Head of caudate nucleus (tissue), 42 donors: ENCODE measurements around the gene PLEKHG1.

Source experiments
- DNase-seq, 42 donors: peaks; one replicate each; pipeline versions ENCODE4 v3.0.0 to v3.0.0-alpha.2; 2020 to 2021; ENCODE audit warnings: mixed read lengths in 7 of 42
- intact Hi-C: fragments of 100-400 bp; cut with DNase I; formaldehyde crosslinking; loops from one replicate; pipeline ENCODE4 v1.15.0; 2022

The PLEKHG1 gene

DNA sequence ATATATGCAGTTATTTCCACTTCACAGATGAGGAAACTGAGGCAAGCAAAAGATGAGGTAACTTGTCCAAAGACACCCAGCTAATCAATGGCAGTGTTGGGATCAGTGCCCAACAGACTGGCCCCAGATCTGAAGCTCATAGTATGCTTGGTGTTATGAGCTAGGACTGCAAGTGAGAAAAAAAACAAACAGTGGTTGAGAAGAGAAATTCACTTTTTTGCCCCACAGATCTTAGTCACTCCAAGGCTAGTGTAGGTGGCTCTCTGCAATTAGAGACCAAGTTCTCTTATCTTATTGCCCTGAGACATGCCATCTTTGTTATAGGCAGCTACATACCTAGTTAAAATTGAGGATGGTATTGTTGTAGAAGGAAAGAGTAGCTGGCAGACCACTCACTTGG lies 16.3 kb downstream of the PLEKHG1 start:
- intact Hi-C loops, result no loop called here
- no peak for DNase-seq

DNA sequence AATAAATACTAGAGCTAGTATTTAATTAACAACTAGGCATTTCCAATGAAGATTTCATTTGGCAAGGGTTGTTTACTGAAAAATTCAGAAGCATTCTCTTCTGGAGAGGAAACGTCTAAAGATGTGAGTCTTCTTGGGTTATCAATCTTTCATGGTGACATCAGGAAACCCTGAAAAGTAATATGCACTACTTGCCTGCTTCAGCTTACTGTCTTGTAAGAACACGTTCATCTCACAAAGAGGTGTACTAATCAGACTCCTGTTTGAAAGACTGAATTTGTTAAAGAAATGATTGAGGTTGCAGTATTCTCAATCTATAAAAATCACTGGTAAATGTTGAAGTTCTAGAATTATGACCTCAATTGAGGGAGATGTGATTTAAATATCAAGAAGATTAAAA lies 16.9 kb downstream of the PLEKHG1 start:
- no peak for DNase-seq
- intact Hi-C loops, result no loop called here

DNA sequence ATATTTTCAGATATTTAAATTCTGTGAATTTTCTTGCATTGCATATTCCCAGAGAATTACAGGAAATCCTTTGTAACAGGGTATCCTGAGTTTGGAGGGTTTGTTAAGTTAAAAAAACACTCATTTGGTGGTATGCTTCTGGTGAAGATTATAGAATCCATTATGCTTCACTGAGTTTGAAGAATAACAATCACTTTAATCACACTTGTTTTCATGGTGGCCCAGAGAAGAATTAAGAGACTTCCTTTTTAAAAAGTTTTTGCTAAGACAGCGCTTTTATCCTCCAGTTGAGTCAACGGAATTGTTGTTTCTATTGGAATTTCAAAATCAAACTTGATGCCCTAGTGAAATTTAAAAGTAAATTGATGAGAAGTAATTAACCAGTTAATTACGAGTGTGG lies 17.4 kb downstream of the PLEKHG1 start:
- no peak for DNase-seq
- intact Hi-C loops, result no loop called here

DNA sequence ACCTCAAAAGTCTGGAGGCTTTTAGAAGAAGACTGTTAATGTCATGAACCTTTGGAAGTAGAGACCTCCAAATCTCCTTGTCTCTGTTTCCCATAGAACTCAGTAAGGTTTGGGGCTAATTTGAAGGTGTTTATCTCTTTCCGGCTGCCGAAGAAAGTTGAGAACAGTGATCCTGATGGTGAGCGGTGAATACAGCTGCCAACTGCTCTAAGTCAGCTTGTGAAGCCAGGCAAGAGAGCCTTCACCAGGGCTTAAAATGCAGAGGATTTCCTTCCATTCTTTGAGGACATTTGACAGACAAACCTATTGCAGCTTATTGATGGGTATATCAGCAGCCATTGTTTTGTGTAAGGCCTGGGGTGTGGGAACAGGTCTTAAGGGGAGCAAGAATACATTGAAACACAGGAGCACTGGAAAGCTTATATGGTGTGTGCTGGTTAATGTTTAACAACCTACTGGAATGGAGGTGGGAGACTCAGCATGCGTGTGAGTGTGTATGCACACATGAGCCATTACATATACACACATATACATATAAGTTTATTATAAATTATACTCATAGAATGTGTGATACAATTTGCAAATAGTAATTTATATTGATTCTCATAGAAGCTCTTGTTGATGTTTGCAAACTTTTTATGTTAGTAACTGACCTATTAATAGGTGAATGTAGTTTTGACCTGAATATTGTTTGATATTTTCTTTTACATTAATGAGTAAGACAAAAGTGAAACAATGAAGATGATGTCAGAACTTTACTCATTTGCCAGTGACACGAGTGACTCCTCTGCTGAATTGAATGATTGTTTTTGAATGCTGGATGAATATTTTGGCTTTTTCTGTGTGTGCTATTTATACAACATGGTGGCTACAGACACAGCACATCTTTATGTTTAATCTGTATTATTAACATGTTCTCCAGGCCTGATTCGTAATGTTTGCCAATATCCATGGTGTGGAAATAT lies 18.1 kb downstream of the PLEKHG1 start:
- no peak for DNase-seq
- intact Hi-C loops, result no loop called here

DNA sequence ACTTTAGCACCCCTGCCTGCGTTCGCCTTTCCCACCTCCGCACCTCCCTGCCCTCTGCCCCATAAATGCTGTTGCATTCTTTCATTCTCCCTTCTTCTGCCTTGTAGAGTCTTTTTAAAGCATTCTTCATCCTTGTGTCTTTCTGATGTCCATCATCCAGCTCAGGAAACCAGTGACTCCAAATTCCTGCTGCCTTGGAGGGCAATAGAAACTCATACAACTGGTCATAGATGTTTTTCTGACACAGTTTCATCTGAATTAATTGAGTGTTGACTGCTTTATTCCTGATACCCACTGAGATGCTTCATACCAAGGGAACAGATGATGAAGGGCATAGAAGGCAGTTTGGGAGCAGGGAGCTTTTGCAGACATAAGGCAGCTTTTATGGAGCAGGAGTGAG lies 19.6 kb downstream of the PLEKHG1 start:
- intact Hi-C loops, result no loop called here
- no peak for DNase-seq

DNA sequence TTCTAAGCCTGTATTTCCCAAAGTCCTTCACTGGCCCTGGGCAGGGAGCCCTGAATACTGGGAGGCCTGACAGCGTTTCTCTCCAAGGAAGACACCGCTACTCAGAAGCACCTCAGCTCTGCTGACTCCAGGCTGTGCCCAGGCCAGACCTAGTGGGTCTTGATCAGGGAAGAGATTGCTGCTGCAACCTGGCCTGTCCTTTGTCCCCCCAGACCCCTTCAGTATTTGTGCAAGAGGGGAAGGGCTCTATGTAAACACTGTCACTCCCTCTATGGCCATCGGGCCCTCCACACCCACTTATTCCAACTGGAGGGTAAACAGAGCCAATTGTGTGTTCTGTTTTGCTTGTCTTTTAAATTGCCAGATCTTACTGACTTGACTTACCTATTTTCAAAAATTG lies 20.6 kb downstream of the PLEKHG1 start:
- DNase-seq, result no peak
- intact Hi-C loops, result no loop called here

DNA sequence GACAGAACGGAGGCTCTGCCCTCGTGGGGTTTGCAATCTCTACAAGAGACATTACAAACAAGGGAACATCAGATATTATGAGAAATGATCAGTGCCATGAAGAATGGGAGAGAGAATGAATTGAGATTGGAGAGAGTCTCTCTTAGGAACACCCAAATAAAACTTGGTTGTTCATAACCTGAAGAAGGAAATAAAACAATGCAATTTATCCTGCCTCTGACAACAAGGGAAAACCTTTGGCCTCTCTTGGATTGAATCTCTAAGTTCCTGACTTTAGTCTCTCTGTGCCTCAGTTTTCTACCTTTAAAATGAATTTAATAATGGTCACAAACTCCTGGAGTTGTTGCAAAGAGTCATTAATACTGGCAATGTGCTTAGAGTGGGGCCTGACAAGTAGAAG lies 21.1 kb downstream of the PLEKHG1 start:
- intact Hi-C loops, result no loop called here
- no peak for DNase-seq

DNA sequence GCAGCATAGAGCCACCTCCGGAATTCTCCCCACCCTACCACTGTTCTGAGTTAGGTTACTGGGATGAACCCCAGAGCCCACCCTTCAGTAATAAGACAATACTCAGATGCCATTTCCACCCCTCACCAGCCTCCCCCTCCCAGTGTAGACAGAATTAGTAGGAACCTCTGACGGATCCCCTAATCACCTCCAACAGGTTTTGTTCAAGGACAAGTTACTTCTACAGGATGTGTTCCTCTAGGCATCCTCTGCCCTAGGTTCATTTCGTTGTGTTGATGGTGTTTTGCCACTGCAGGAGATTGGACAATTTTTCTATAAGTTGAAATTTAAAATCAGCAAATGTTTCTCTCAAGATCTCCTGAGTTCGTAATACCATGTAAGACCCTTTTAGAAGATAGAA lies 22.8 kb downstream of the PLEKHG1 start:
- intact Hi-C loops, result no loop called here
- no peak for DNase-seq

DNA sequence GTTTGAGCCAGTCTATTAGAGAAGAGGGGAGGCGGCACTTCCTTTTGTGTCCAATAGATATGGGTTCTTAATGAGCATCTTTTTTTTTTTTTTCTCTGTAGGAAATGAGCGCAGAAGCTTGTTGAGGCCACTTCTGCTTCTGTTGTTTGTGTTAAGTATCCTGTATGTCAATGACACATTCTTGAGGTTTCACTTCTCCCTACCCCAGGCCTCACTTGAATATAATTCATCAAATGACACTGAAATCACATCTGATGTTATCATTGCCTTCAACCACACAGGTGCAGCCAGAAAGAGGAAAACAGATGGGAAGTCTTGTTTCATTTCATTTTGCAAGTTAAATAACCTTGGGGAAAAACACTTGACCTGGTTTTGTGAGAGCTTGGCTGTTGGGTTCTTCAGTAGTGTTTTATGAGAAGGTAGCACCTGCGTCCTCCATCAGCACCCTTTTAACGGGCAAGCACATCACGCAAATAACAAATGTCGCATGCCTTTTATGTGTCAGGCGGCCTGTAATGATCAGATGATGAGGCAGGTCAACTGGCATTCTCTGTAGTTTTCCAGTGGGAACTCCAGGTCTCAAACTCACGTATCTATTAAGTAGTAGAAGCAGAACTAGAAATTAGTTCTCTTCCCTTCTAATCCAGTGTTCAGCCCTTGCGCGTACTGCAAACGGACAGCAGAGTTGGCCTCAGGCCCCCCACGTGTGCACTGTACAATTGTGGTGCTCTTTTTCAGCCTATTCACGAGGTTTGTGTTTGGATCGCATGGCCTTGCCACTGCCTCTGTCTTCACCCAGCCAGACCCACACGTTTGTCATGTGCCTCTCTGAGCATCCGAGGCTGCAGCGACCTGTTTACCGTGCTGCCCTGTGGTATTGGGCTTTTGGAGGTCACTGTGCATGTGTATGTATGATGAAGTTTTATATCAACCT lies 23.5 kb downstream of the PLEKHG1 start:
- peak in 1 of 42 donors; percentile 42 for DNase-seq
- intact Hi-C loops, result no loop called here

DNA sequence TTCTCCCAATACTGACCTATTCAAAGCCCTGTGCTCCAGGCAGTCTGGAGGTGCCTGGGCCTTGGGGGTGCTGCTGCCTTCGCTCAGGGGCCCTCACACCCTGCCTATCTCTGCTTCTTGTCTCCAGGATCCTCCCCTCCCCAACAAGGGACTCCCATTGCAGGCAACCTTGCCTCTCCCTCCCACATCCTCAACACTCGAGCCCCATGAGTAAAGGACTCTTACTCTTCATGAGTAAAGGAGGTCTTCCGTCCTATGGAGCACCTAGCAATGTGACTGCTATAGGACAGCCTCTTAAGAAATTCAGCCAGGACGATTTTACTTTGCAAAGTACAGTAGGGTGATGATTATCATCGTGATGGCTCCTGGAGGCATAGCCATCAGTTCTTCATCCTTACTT lies 24.5 kb downstream of the PLEKHG1 start:
- DNase-seq, result no peak
- intact Hi-C loops, result no loop called here

DNA sequence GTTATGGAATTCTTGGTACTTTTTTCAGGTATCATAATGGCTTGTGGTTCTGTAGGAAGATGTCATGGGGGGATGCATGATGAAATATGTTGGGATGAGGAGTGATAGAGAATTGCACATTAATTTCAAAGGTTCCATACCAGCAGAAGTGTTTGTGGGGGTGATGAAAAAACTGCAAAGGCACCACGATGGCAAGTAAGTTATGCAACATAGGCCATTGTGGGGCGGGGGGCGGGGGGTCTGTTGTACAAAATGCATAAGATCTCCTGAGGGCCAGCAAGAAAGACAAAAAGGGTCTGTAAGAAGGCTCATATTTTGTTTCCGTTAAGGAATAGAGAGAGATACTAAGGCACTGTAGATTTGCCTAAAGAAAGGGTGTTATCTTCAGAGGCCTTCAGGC lies 26.2 kb downstream of the PLEKHG1 start:
- DNase-seq, result no peak
- intact Hi-C loops, result no loop called here

DNA sequence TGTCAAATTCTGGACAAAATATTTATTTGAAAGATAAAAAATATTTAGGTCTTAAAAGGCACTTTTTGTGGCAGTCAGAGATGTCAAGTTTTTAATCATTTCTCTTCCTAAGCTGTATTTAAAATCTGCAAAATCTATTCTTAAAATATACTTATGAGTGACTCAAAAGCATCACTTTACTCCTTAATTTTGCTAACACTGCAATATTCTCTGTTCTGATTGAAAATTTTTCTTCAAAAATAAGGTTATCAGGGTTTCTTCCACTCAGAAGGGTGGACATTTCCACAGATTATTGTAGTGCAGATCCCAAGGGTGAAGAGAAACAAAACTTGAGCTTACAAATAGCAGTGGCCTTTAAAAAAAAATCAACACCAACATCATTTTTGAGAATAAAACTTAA lies 27.5 kb downstream of the PLEKHG1 start:
- DNase-seq, result no peak
- intact Hi-C loops, result no loop called here

DNA sequence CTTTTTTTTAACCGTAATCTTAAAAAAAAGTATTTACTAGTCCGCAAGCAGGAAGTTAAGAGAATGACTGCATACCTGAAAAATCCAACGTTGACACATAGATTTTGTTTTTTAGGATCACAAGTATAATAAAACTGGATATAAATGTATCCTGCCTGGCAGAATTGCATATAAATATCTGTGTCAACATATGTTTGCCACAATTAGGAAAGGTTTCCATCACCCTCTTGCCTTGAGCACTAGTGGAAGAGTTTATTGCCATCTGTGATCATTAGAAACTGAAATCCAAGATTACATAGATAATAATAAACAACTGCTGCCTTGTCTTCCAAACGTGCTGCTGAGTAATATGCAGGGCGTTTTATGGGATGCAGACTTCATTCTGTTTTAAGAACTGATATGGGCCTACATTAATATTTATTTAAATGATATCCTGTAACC lies 27.9 kb downstream of the PLEKHG1 start:
- no peak for DNase-seq
- intact Hi-C loops, result no loop called here

DNA sequence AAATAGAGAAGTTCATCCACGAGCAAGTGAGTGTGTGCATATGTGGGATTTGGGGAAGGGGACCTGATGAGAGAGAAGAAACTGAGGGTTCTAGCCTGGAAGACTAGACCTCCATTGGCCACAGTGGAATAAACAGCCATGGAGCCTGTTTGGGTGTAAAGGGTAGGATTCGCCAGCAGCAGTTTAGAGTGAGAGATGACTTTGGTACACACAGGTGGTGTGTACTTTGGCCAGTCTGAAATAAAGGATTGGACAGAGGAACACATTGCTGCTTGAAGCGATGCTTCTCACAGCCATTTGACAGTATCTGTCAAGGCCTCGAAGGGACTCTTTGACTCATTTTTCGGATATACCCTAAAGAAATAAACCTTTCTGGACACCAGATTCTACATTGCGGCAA lies 29.2 kb downstream of the PLEKHG1 start:
- intact Hi-C loops, result no loop called here
- no peak for DNase-seq

DNA sequence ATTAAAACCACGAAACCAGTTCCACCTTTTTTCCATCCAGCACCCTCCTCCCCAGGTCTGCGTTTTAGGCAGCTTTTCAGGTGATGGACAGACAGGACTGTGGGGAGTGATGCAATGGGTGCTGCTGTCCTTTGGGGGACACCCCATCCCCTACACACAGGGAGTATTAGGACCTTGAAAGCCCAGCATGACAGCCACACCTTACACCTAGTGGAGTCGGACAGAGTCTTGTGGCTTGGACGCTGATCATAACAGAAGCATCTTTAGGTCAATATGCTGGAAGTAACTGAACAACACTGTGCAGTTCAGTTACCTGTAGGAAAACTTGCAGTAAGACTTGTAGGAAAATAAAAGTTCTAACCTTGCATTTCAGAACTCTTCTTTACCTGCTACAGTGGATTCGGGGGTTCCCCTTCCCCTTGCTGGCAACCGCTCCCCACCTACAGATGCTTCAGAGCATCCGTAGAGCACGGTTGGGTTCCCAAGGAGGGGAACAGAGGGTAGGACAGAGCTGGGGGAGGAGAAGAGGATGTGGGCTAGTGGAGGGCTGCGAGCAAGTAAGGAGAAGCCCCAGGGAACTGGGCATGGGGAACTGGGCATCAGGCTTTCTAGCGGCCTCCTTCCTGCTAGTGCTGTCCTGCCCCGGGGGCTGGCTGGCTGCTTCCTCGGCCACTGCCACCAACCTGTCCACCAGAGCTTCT lies 31.7 kb downstream of the PLEKHG1 start:
- DNase-seq, result no peak
- intact Hi-C loops, result no loop called here

DNA sequence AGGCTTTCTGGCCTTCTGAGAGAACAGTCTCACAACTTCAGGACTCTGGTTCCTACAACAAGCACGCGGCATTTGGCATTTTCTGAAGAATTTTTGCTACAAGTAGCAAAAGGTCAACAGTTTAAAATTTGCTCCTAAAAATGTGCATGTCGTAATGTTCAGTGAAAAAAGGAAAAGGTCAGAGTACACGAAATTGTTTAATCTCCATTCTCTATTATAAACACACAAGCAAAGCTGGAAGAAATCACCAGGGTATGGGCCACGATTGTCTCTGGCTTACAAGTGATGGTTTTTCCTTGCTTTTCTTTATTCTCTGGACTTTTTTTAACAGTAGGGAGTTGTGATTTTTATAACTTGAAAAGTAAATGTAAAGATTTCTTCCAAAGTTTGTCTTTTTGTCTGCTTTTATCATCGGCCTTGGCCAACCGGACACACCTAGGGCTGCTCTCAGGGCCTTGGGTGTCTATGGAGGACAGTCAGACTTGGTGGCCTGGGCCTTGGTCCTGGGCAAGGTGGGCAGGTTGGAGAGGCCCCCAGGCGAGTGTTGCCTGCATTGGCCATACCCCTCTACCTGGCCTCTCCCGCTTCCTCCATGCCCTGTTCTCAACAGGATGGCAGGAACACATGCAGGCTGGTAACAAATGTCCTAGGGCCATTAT lies 32.4 kb downstream of the PLEKHG1 start:
- DNase-seq, result no peak
- intact Hi-C loops, result no loop called here

DNA sequence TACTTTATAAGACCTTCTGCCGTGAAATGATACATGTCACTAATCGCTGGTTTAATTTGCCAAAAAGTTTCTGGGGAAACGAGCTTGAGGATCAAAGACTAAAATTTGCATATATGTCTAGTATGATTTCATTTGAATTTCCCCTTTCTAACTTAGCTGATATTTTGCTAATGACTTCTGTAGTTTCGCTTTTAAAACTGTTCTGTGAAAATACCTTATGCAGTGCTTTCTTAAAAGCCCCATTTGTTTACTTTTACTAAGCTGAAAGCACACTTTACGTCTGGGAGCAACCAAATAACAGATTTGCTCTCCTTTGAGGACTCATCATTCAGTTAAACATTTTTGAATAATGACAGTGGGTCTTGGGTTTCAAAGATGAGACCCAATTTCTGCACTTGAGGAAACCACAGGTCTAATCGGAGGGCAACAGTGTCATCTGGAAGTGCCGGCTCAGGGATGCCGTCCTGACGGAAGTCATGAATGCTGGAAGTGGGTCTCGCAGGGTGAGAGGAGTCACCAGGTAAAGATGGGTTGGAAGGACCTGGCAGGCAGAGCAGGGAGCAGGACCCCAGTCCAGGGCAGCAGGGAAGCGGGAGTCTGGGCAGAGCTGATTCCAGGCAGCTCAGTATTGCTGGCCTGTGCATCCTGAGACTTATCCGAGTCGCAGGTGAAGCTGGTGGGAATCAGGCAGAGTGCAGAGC lies 33.2 kb downstream of the PLEKHG1 start:
- intact Hi-C loops, result no loop called here
- DNase-seq, result no peak

DNA sequence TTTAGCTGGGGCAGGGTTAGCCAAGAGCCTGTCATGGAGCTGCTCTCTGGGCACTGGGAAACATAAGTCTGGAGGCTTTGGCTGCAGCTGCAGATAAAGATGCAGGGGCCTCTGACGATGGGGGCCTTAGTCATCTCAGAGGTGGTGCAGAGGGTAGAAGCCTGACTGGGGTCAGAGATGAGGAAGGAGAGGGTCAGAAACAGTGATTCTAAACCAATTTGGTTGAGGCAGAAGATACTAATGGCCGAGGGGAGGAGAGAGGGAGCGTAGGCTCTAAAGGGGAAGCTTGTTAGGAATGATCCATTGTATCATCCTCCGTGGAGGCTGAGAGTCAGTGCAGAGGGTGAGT lies 33.8 kb downstream of the PLEKHG1 start:
- intact Hi-C loops, result no loop called here
- DNase-seq, result no peak
